HL-60/S4 treated with retinoic acid at 250 ng/mL for 4 days and 3 days (cell line): ENCODE results near the gene DLGAP1.

Source experiments
- in situ Hi-C: fragments of 300-500 bp; cut with MboI; formaldehyde crosslinking; loops from 2 replicates; pipeline ENCODE4 v1.7.0; 2022; ENCODE audit warnings: low sequenced_read_pairs

DLGAP1 gene

GRCh38 chr18:3472121-3472520 is 983.0 kb downstream of the DLGAP1 start:
- in situ Hi-C loops, result loop anchor here (25.0 kb wide), 1 partner anchor 185 kb away; no protein-coding TSS in a partner anchor

- in situ Hi-C loops, result loop anchor here (25.0 kb wide), 1 partner anchor 184 kb away; no protein-coding TSS in a partner anchor
These were observed 983.9 kb downstream of the DLGAP1 start for GRCh38 chr18:3471141-3471648.

- in situ Hi-C loops, result loop anchor here (10.0 to 25.0 kb wide), 2 partner anchors 116 to 182 kb away; no protein-coding TSS in a partner anchor
These were observed 986.3 kb downstream of the DLGAP1 start for GRCh38 chr18:3468833-3469232.

- in situ Hi-C loops, result loop anchor here (10.0 to 25.0 kb wide), 2 partner anchors 117 to 181 kb away; no protein-coding TSS in a partner anchor
These were observed 986.9 kb downstream of the DLGAP1 start for GRCh38 chr18:3468066-3468705.

- in situ Hi-C loops, result loop anchor here (10.0 to 25.0 kb wide), 2 partner anchors 118 to 180 kb away; no protein-coding TSS in a partner anchor
These were observed 988.2 kb downstream of the DLGAP1 start for GRCh38 chr18:3466872-3467271.

GRCh38 chr18:3466045-3466444 is 989.1 kb downstream of the DLGAP1 start:
- in situ Hi-C loops, result loop anchor here (10.0 to 25.0 kb wide), 2 partner anchors 119 to 179 kb away; no protein-coding TSS in a partner anchor

- in situ Hi-C loops, result loop anchor here (10.0 to 25.0 kb wide), 2 partner anchors 122 to 176 kb away; no protein-coding TSS in a partner anchor
These were observed 992.1 kb downstream of the DLGAP1 start for GRCh38 chr18:3463051-3463450.

- in situ Hi-C loops, result loop anchor here (10.0 to 25.0 kb wide), 2 partner anchors 123 to 174 kb away; no protein-coding TSS in a partner anchor
These were observed 993.4 kb downstream of the DLGAP1 start for GRCh38 chr18:3461704-3462103.

GRCh38 chr18:3460823-3461398 is 994.2 kb downstream of the DLGAP1 start:
- in situ Hi-C loops, result loop anchor here (10.0 to 25.0 kb wide), 2 partner anchors 124 to 174 kb away; no protein-coding TSS in a partner anchor

GRCh38 chr18:3458952-3459853 is 995.9 kb downstream of the DLGAP1 start:
- in situ Hi-C loops, result loop anchor here (10.0 to 25.0 kb wide), 2 partner anchors 172 to 206 kb away; no protein-coding TSS in a partner anchor

GRCh38 chr18:3458378-3458777 is 996.7 kb downstream of the DLGAP1 start:
- in situ Hi-C loops, result loop anchor here (10.0 to 25.0 kb wide), 2 partner anchors 171 to 206 kb away; no protein-coding TSS in a partner anchor

- in situ Hi-C loops, result loop anchor here (10.0 to 25.0 kb wide), 2 partner anchors 170 to 208 kb away; no protein-coding TSS in a partner anchor
These were observed 997.8 kb downstream of the DLGAP1 start for GRCh38 chr18:3457261-3457724.

GRCh38 chr18:3456686-3457069 is 998.4 kb downstream of the DLGAP1 start:
- in situ Hi-C loops, result loop anchor here (10.0 to 25.0 kb wide), 2 partner anchors 169 to 208 kb away; no protein-coding TSS in a partner anchor

GRCh38 chr18:3455907-3456685 is 999.0 kb downstream of the DLGAP1 start:
- in situ Hi-C loops, result loop anchor here (10.0 to 25.0 kb wide), 2 partner anchors 169 to 209 kb away; no protein-coding TSS in a partner anchor

- in situ Hi-C loops, result loop anchor here (10.0 to 25.0 kb wide), 2 partner anchors 168 to 210 kb away; no protein-coding TSS in a partner anchor
These were observed 999.9 kb downstream of the DLGAP1 start for GRCh38 chr18:3455090-3455635.

- in situ Hi-C loops, result loop anchor here (10.0 to 25.0 kb wide), 2 partner anchors 167 to 210 kb away; no protein-coding TSS in a partner anchor
These were observed 1000.6 kb downstream of the DLGAP1 start for GRCh38 chr18:3454365-3455089.

- in situ Hi-C loops, result loop anchor here (10.0 to 25.0 kb wide), 2 partner anchors 166 to 211 kb away; no protein-coding TSS in a partner anchor
These were observed 1001.4 kb downstream of the DLGAP1 start for GRCh38 chr18:3453540-3454364.
